ENCODE data around the gene SLC10A3. TPM values are rescaled to one million over a fixed set of nuclear protein-coding genes. Genes with fewer than 3 reads are reported as not detected.

The SLC10A3 gene
- total and polyA plus RNA-seq, 2 of the 13 experiments (the other 11 are each of a cell fraction or from before 2014, with no cell fraction given): 10.1 to 11.5 TPM

GRCh38 chrX:154485150-154486051 is 5.0 kb downstream of the SLC10A3 start:
- no peaks in the 10 kb centered on the region for H3K27me3 ChIP-seq (ENCODE audit: control insufficient read depth in 1 of 2, insufficient read depth in 2 of 2, low read length in 2 of 2)
- peak overlapping the region; percentile 54 for H3K27ac ChIP-seq (ENCODE audit: extremely low read length, insufficient read depth, low read length)
- no peaks in the 10 kb centered on the region for H3K79me2 ChIP-seq (ENCODE audit: insufficient read depth, low read length)
- H4K20me1 ChIP-seq (ENCODE audit: insufficient read depth, low read length): no peaks in the 10 kb centered on the region
- TF ChIP-seq AGO2 (optimal IDR thresholded peaks at IDR 0.05; ENCODE audit: low read depth, low read length) (peak; percentile 31), SUZ12 (IDR thresholded peaks at IDR 0.05; ENCODE audit: low read depth, low read length) (no peak), ZNF441 (CRISPR knock-in tag; IDR thresholded peaks at IDR 0.05; ENCODE audit: borderline replicate concordance) (no peak)
- FAIRE-seq: no peak
- peaks cover 27% of the 10 kb centered on the region for H3K4me1 ChIP-seq (ENCODE audit: insufficient read depth, low read length)
- no peak for DNase-seq (ENCODE audit: low spot score)
- in situ Hi-C loops (cut with HindIII; ENCODE audit: extremely low pct_ligation_motif_present, low pct_unique_long_range_greater_than_20kb): no loop called here
- no peaks in the 10 kb centered on the region; a peak in 1 of 5 replicates for H3K36me3 ChIP-seq (replicated peaks in 1 of 2; ENCODE audit: control insufficient read depth in 1 of 2, insufficient read depth in 2 of 2, low read length in 2 of 2)
- peak overlapping the region; percentile 73 for H3K9ac ChIP-seq (ENCODE audit: insufficient read depth, low read depth, low read length)
- H3K4me2 ChIP-seq (ENCODE audit: low read depth, low read length): peak overlapping the region; percentile 62
- H2AFZ ChIP-seq (ENCODE audit: low read length): no peak overlapping the region
- ChIA-PET POLR2A (interaction anchor here (3.2 kb wide), 1 partner anchor 57 kb away, joined by 13 read pairs; no protein-coding TSS in a partner anchor), CTCF (ENCODE audit: low intra/inter-chr PET ratio, low total read pairs) (interaction anchor here (1.4 kb wide), 1 partner anchor 49 kb away, joined by 3 read pairs; no protein-coding TSS in a partner anchor)
- BruUV-seq (replicated peaks): no TSS peak
- intact Hi-C loops (cut with micrococcal nuclease; ENCODE audit: unreplicated experiment): no loop called here
- peak overlapping the region; percentile 49 to 67 (median 67); a peak in 5 of 6 replicates for H3K4me3 ChIP-seq (replicated peaks in 1 of 3; ENCODE audit: insufficient read depth in 1 of 3, low read depth in 2 of 3, low read length in 3 of 3)
- no peaks in the 10 kb centered on the region for H3K9me3 ChIP-seq (ENCODE audit: low read length)
- WGBS (ENCODE audit: low lambda C conversion rate): 91% methylated on average over 9 of the region's 35 CpGs
- ATAC-seq: no peak

- FAIRE-seq (no peak), DNase-seq (ENCODE audit: low spot score) (no peak), ATAC-seq (no peak)
- BruUV-seq (replicated peaks): TSS peak; percentile 45
- H3K27me3 ChIP-seq (ENCODE audit: control insufficient read depth in 1 of 2, insufficient read depth in 2 of 2, low read length in 2 of 2): no peaks in the 10 kb centered on the region
- no peaks in the 10 kb centered on the region for H4K20me1 ChIP-seq (ENCODE audit: insufficient read depth, low read length)
- H3K9me3 ChIP-seq (ENCODE audit: low read length): no peaks in the 10 kb centered on the region
- CTCF ChIA-PET (ENCODE audit: low intra/inter-chr PET ratio, low total read pairs): no interaction called here
- no peak overlapping the region for H3K4me3 ChIP-seq (replicated peaks in 1 of 3; ENCODE audit: insufficient read depth in 1 of 3, low read depth in 2 of 3, low read length in 3 of 3)
- POLR2A ChIA-PET: no interaction called here
- in situ Hi-C loops (cut with HindIII; ENCODE audit: extremely low pct_ligation_motif_present, low pct_unique_long_range_greater_than_20kb): loop anchor here (5.0 kb wide), 1 partner anchor 33 kb away; the partner anchor contains the start of gene FAM3A
- H3K36me3 ChIP-seq (replicated peaks in 1 of 2; ENCODE audit: control insufficient read depth in 1 of 2, insufficient read depth in 2 of 2, low read length in 2 of 2): no peaks in the 10 kb centered on the region; a peak in 1 of 5 replicates
- no CpG with 5 or more reads among the region's 16 CpGs for WGBS (ENCODE audit: low lambda C conversion rate)
- H3K4me1 ChIP-seq (ENCODE audit: insufficient read depth, low read length): peaks cover 25% of the 10 kb centered on the region
- no peak overlapping the region for H2AFZ ChIP-seq (ENCODE audit: low read length)
- no peaks in the 10 kb centered on the region for H3K79me2 ChIP-seq (ENCODE audit: insufficient read depth, low read length)
- no peak overlapping the region for H3K27ac ChIP-seq (ENCODE audit: extremely low read length, insufficient read depth, low read length)
- intact Hi-C loops (cut with micrococcal nuclease; ENCODE audit: unreplicated experiment): no loop called here
- 0 out of 2 replicates have a peak overlapping the region, but pooled peaks have one; percentile 3 for H3K4me2 ChIP-seq (ENCODE audit: low read depth, low read length)
- H3K9ac ChIP-seq (ENCODE audit: insufficient read depth, low read depth, low read length): no peak overlapping the region
- TF ChIP-seq ZNF597 (CRISPR knock-in tag; IDR thresholded peaks at IDR 0.05) (no peak), ZFAT (CRISPR knock-in tag; conservative IDR thresholded peaks at IDR 0.05) (no peak), RBFOX2 (IDR thresholded peaks at IDR 0.05; ENCODE audit: low read depth, low read length) (no peak), ZMAT3 (CRISPR knock-in tag; conservative IDR thresholded peaks at IDR 0.05) (no peak), ZMAT5 (CRISPR knock-in tag; IDR thresholded peaks at IDR 0.05; ENCODE audit: borderline replicate concordance, low read depth) (no peak), ZNF503 (CRISPR knock-in tag; IDR thresholded peaks at IDR 0.05) (no peak), ZBTB8A (CRISPR knock-in tag; IDR thresholded peaks at IDR 0.05; ENCODE audit: borderline replicate concordance, low read depth) (no peak), SUZ12 (IDR thresholded peaks at IDR 0.05; ENCODE audit: low read depth, low read length) (no peak), ZNF317 (CRISPR knock-in tag; IDR thresholded peaks at IDR 0.05) (no peak)
Observed at GRCh38 chrX:154484255-154485149, 5.9 kb downstream of the SLC10A3 start.

Measured in HepG2 (cell line).